ENCODE data around the gene ADAMTS19.

DNA sequence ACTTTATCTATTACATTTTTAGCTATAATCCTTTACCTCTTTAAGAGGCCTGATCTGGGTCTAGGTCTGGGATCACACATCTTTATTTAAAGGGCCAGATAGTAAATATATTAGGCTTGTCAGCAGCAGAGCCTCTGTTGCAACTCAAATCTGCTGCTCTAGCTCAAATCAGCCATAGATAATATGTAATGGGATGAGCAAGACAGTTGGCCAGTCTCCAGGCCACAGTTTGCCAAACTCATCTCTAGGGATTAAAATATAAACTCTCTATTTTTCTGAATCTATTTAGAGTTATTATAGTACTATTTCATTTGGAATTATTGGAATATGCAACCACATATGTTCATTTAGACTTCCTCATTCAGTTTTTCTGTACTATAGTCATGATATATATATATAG lies 171.9 kb downstream of the ADAMTS19 start:
- no peak for TF ChIP-seq POLR2A (IDR thresholded peaks at IDR 0.05)
- TF ChIP-seq, protein P1, sequence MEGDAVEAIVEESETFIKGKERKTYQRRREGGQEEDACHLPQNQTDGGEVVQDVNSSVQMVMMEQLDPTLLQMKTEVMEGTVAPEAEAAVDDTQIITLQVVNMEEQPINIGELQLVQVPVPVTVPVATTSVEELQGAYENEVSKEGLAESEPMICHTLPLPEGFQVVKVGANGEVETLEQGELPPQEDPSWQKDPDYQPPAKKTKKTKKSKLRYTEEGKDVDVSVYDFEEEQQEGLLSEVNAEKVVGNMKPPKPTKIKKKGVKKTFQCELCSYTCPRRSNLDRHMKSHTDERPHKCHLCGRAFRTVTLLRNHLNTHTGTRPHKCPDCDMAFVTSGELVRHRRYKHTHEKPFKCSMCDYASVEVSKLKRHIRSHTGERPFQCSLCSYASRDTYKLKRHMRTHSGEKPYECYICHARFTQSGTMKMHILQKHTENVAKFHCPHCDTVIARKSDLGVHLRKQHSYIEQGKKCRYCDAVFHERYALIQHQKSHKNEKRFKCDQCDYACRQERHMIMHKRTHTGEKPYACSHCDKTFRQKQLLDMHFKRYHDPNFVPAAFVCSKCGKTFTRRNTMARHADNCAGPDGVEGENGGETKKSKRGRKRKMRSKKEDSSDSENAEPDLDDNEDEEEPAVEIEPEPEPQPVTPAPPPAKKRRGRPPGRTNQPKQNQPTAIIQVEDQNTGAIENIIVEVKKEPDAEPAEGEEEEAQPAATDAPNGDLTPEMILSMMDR (IDR thresholded peaks at IDR 0.05), result no peak

Measured in tibial nerve (tissue), 3 donors.